Fibroblast of villous mesenchyme (primary cell): ENCODE measurements around the gene RASSF1. TPM values are rescaled to one million over a fixed set of nuclear protein-coding genes. Genes with fewer than 3 reads are reported as not detected.

Experiments
- DNase-seq: peaks from one replicate; pipeline ENCODE4 v3.0.0-alpha.2; 2010; ENCODE audit warnings: low read depth
- H3K4me3 ChIP-seq: 2 replicates; pipeline ENCODE4 v1.5.1; 2011; ENCODE audit warnings: low read depth, mild to moderate bottlenecking, low read length
- total RNA-seq: library from RNA; depleted of rRNA; stranded (reverse); fragments of >200 nt; gene quantifications from 2 replicates; pipeline ENCODE4 v1.2.3, GENCODE V29; 2012
- TF ChIP-seq, protein P1 (sequence below): IDR thresholded peaks from 2 replicates; pipeline ENCODE4 v1.5.1; 2012; ENCODE audit warnings: low read depth, mild to moderate bottlenecking, low read length; ENCODE audit not compliant: insufficient read depth

Gene RASSF1
- total RNA-seq, 1 donor = 36.3 TPM

- H3K4me3 ChIP-seq = no peak overlapping the region
- TF ChIP-seq, protein P1, sequence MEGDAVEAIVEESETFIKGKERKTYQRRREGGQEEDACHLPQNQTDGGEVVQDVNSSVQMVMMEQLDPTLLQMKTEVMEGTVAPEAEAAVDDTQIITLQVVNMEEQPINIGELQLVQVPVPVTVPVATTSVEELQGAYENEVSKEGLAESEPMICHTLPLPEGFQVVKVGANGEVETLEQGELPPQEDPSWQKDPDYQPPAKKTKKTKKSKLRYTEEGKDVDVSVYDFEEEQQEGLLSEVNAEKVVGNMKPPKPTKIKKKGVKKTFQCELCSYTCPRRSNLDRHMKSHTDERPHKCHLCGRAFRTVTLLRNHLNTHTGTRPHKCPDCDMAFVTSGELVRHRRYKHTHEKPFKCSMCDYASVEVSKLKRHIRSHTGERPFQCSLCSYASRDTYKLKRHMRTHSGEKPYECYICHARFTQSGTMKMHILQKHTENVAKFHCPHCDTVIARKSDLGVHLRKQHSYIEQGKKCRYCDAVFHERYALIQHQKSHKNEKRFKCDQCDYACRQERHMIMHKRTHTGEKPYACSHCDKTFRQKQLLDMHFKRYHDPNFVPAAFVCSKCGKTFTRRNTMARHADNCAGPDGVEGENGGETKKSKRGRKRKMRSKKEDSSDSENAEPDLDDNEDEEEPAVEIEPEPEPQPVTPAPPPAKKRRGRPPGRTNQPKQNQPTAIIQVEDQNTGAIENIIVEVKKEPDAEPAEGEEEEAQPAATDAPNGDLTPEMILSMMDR = no peak
- no peak for DNase-seq
These were observed 10.3 kb downstream of the RASSF1 start for GRCh38 chr3:50330330-50330729.

GRCh38 chr3:50327943-50328691 lies 12.5 kb downstream of the RASSF1 start, which contains the start of gene TUSC2:
Gene TUSC2 (minus strand): TSS chr3:50328223. CDS start chr3:50328099, 124 bp downstream.
- TF ChIP-seq, protein P1 = no peak
- DNase-seq = peak; percentile 97
- H3K4me3 ChIP-seq = peak within 1 kb of the TSS; percentile 87

GRCh38 chr3:50327129-50327528 lies 13.5 kb downstream of the RASSF1 start:
- no peak for DNase-seq
- H3K4me3 ChIP-seq = peak overlapping the region; percentile 87
- TF ChIP-seq, protein P1 = no peak

DNA sequence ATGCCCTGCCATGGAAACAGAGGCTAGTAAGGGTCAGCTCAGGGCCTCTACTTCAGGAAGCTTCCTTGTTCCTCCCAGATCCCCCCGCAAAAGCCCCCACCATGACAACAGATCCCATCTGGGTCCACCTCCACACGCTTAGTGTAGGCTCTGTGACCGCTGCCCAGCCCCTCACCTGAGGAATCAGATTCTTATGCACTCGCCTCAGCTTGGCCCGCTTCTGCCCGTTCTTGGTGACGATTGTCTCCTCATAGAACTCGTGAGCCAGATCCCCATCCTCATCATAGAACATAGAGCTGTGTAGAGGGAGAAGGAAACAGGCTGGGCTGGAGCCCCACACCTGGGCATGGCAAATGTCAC lies 14.5 kb downstream of the RASSF1 start:
- no peak for DNase-seq
- TF ChIP-seq, protein P1 = no peak
- no peak overlapping the region for H3K4me3 ChIP-seq

DNA sequence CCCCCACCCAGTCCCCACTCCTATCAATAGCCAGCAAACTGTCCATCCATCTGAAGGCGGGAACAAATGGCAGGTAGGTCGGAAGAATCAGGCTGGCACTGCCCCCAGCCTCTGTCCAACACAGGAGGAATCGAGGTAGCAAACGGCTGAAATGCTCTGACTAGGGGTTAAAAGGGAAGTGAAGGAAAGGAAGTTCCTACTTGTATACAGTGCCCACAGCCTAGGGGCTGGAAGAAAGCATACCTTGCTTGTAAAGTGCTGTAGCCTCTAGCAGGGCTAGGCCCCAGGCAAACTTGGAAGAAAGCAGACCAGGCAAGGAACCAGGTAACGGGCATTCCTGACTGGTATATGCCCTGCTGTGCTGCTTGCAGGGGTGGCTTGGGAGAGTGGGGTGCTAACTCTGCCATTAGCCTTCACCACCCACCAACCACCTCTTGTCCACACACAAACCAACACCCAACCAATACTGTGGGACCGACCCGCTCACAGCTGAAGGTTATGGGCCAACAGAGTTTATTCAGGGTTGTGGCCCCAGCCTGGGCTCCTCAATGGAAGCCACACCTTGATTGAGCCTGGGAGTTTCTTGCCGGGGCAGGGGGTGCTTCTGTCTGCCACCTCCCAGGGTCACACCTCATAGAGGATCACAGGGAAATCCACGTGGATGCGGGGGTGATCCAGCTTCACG lies 15.0 kb downstream of the RASSF1 start:
- TF ChIP-seq, protein P1 = no peak
- DNase-seq = no peak
- no peak overlapping the region for H3K4me3 ChIP-seq

GRCh38 chr3:50325113-50325480 lies 15.5 kb downstream of the RASSF1 start:
- no peak overlapping the region for H3K4me3 ChIP-seq
- TF ChIP-seq, protein P1 = no peak
- DNase-seq = no peak
